HG03095 (cell line): ENCODE results near the gene BBS9.
"Not testable (repeated sequence)": the region's sequence is repeated elsewhere in the genome, so short reads cannot be mapped to it uniquely, and the experiment has no call there.

Experiments used
- ATAC-seq: cut with Tn5 transposase; IDR thresholded peaks from one replicate; pipeline ENCODE4 v1.9.1; 2021; ENCODE audit warnings: moderate library complexity; ENCODE audit not compliant: unreplicated experiment

BBS9 gene

GRCh38 chr7:33271839-33272371 is 142.5 kb downstream of the BBS9 start:
- not testable (repeated sequence) for ATAC-seq

DNA sequence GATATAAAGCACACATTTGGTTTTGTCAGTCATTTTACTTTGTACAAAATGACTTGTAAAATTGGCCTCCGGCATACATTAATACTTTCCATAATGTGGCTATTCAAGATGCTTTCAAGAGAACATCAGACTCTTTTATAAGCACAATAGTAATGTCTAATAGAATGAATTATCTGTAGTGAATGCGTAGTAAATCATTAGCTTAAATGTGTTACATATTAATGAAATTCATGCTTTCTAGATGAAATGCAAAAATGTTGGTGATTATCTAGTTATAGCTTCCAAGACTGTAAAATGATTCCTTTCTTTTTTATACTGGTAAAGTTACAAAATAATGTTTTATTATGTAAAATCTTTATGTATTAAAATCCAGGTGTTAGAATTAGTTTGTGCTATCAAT is 144.0 kb downstream of the BBS9 start:
- no peak for ATAC-seq

DNA sequence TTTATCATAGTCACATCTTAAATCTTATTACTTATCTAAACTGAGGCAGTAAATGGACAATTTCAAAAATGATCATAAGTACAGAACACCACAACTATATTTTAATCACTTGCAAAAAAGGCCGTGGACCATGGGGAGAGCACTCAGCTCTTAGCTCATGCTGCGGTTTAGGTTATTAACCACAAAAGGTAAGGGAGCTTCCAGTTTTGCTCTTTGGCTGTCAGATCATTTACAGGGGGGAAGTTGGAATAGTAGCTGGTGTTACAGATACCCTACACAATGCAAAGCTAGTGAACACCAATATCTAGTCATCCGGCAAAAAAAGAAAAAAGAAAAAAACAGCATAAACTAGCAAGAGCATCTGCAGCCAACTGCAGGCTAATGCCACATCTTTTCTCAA is 147.0 kb downstream of the BBS9 start:
- ATAC-seq: no peak

DNA sequence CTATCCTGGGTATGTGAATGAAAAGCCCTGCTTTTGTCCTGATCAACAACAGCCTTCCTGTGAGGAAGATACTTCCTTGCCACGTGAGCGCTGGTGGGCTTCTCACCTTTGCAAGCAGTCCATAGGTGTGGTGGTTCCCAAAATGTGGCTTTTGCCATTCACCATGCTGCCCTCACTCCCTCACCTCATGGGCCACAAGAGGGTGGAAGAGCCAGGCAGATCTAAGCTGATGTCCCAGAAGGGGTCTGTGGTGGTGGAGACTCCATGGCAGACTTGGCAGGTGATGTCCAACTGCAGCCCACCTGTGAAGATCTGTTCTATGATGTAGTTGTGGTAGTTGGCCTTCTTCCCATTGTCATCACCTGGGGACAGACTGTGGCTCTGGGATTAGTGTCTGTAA is 147.4 kb downstream of the BBS9 start:
- ATAC-seq: no peak

GRCh38 chr7:33278095-33278494 is 148.7 kb downstream of the BBS9 start:
- no peak for ATAC-seq

DNA sequence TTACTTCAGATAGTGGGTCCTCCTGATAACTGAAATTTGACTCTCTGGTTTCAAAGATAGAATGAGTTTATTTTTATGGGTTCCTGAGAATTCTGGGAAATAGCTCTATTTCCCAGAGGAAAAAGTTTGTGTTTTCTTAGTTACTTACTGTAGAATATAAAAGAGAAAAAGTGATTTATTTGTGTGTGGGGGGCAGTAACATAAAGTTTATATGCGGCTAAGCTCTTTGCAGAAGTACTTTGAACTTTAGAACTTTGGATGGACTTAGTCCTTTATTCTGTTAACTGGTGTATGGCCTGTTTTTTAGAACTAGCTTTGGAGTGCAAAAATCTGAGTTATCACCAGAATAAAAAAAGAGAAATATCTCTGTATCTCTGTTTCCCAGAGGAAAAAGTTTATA is 157.1 kb downstream of the BBS9 start:
- ATAC-seq: no peak

- ATAC-seq: no peak
These were observed 158.4 kb downstream of the BBS9 start for GRCh38 chr7:33287738-33288137.

GRCh38 chr7:33298848-33299247 is 169.5 kb downstream of the BBS9 start:
- ATAC-seq: no peak

GRCh38 chr7:33299425-33299824 is 170.1 kb downstream of the BBS9 start:
- no peak for ATAC-seq

DNA sequence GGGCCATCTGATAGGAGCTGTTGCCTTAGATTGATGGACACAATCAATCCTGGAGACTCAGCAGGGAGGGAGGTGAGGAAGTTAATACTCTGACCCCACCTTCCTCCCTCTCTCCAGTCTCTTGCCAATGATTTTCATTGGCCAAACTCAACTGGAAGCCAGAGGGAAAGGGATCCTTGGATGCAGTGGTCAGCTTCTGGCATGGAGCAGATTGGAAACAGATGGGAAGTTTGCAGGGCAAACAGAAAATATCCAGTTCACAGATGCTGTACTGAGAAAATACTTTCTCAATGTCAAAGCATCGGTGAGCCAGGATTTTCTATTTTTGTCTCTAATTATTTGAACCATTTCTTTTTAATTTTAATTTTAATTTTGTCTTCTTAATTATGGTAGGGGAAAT is 170.8 kb downstream of the BBS9 start:
- ATAC-seq: no peak

DNA sequence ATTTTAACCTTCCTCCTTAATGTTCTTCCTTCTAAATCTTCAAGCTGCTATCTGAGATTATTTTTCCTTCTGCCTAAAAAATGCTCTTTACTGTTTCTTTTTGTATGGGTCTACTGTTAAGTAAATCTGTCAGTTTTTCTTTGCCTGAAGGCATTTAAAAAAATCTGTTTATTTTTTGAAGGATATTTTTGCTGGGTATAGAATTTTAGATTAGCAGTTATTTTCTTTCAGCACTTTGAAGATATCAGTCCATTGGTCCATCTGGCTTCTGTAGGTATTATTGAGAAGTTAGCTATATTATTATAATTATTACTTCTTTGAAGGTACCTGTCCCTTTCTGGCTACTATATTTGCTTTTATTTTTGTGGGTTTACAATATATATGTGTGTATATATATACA is 171.4 kb downstream of the BBS9 start:
- ATAC-seq: no peak

- ATAC-seq: not testable (repeated sequence)
These were observed 174.7 kb downstream of the BBS9 start for GRCh38 chr7:33303978-33304557.

- ATAC-seq: no peak
These were observed 177.8 kb downstream of the BBS9 start for GRCh38 chr7:33307205-33307604.

- no peak for ATAC-seq
These were observed 181.2 kb downstream of the BBS9 start for GRCh38 chr7:33310546-33310945.

DNA sequence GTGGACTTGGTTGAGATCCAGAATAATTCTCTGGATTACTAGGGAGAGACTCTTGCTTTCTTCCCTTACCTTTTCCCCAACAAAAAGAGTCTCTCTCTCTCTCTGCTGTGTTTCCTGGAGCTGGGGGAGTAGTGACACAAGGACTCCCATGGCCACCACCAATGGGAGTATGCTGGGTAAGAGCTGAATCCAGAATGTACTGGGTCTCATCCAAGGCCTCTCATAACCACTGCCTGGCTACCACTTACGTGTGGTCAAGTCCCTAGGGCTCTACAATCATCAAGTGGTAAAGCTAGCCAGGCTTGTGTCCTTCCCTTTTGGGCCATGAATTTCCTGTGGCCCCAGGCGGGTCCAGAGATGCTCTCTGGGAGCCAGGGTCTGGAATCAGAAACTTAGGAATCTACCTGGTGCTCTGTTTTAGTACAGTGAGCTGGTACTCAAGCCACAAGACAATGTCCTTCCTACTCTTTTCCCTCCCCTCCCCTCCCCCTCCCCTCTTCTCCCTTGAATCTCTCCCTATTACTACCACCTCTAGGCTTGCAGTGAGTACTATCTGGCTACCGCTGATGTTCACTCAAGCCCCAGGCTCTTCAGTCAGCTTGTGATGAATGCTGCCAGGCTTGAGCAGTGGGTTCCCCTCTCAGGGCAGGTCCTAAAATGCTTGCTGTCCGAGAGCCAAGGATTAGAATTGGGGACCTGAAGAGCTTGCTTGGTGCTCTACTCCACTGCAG is 196.6 kb downstream of the BBS9 start:
- no peak for ATAC-seq

DNA sequence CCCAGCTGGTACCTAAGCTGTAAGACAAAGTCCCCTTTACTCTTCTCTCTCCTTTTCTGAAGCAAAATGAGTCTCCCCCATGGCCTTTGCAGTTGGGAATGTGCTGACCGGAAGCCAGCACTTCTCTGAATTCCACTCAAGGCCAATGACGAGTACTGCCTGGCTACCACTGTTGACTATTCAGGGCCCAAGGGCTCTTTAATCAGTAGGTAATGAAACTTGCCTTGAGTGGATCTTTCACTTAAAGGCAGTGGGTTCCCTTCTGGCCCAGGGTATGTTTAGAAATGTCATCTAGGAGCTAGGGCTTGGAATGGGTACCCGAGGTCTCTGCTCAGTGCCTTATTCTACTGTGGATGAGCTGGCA is 197.1 kb downstream of the BBS9 start:
- no peak for ATAC-seq

DNA sequence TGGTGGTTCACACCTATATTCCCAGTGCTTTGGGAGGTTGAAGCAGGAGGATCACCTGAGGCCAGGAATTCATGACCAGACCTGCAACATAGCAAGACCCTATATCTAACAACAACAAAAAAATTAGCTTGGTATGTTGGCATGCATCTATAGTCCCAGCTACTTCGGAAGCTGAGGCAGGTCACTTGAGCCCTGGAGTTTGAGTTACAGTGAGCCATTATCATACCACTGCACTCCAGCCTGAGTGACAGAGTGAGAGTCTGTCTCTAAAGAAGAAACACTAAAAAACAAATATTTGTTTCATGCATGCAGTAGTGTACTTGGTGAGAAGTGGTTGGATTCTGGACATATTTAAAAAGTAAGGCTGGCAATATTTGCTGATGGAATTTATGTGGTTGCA is 198.1 kb downstream of the BBS9 start:
- no peak for ATAC-seq

DNA sequence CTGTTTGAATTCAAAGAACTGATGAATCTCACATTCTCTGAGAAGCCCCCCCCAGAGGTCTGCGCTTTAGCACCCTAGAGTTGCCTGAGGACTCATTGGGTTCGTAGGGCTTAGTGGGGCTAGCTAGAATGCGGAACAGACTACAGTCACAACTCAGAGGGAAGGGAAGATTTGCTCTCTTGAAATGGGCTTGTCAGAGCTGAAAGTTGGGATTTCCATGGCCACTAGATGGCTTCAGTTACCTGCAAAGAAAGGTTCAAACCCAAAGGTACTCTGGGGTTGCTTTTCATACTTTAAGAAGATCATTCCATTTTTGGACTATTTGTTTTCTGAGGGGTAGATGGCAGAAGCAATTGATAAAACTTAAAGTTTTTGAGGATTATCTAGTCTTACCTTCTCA is 205.0 kb downstream of the BBS9 start:
- ATAC-seq: no peak

DNA sequence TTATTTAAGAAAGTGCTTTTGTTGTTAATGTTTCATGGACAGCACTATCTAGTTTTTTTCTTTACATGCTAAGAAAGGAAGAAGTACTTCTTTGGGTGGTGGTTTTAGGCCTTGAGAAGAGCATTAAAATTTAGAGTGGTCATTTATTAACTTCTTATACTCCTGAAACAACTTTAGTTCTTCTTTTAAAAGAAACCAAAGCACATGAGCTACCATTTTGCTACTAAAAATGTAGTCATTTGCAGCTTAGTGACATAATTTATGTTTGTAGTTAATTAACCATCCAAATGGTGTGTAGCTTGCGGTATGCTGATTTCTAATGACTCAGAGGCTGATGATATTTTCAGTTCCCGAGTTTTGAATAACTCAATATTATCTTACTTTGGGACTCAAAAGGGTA is 207.5 kb downstream of the BBS9 start:
- ATAC-seq: peak; percentile 55

- no peak for ATAC-seq
These were observed 209.9 kb downstream of the BBS9 start for GRCh38 chr7:33339074-33339790.

- ATAC-seq: no peak
These were observed 216.7 kb downstream of the BBS9 start for GRCh38 chr7:33346055-33346454.

GRCh38 chr7:33350577-33350976 is 221.2 kb downstream of the BBS9 start:
- no peak for ATAC-seq
